Measurements from ENCODE around the gene C1QTNF6. TPM values are rescaled to one million over a fixed set of nuclear protein-coding genes. Genes with fewer than 3 reads are reported as not detected.

C1QTNF6 gene
- total RNA-seq, 1 experiment from 2014 or later = 15.2 TPM

DNA sequence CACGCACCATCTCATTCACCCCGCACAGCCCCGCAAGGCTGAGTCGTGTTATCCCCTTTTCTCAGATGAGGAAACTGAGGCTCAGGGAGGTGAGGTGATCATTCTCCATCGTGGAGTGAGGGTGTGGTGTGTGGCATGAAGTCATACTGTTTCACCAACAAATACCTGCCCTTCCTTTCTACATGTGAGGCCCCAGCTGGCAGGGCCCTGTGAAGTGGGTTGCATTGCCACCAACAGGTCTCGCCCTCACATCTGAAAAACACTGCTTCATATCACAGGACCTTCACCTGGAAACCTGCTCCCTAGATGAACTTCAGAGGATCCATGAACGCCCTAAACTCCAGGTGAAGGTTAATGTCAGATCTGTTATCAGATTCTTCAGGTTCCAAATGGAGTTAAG lies 19.9 kb upstream of the C1QTNF6 start:
- Histone ChIP-seq H3K9me2 (ENCODE audit: insufficient read depth) (no peaks in the 10 kb centered on the region), H3K27me3 (ENCODE audit: insufficient read depth, low read length) (no peaks in the 10 kb centered on the region), H2AFZ (ENCODE audit: low read depth, low read length, poor library complexity, severe bottlenecking) (no peak overlapping the region), H3K4me3 (replicated peaks in 1 of 2; ENCODE audit: low read depth in 1 of 2, low read length in 2 of 2) (no peak overlapping the region), H3K9ac (ENCODE audit: low read length) (no peak overlapping the region), H3K9me3 (ENCODE audit: control insufficient read depth in 1 of 2, insufficient read depth in 1 of 2, low read depth in 1 of 2, low read length in 2 of 2) (no peaks in the 10 kb centered on the region), H3K4me2 (ENCODE audit: low read length) (no peak overlapping the region), H3K79me2 (ENCODE audit: insufficient read depth, low read length) (no peaks in the 10 kb centered on the region), H4K20me1 (ENCODE audit: insufficient read depth) (no peaks in the 10 kb centered on the region), H3K4me1 (ENCODE audit: control insufficient read depth in 1 of 2, insufficient read depth in 2 of 2, low read length in 2 of 2) (no peaks in the 10 kb centered on the region), H3K27ac (ENCODE audit: low read depth, low read length) (no peak overlapping the region), H3K36me3 (ENCODE audit: control insufficient read depth in 1 of 2, insufficient read depth in 2 of 2, low read length in 2 of 2) (no peaks in the 10 kb centered on the region)
- BruUV-seq (replicated peaks) = no TSS peak
- DNase-seq (ENCODE audit: low read depth, low spot score) (no peak), ATAC-seq (no peak)
- RAD21 ChIA-PET (ENCODE audit: low non-redundant PET in 1 of 2, low total read pairs in 2 of 2, uncharacterized antibody in 2 of 2, unreplicated experiment in 2 of 2) = no interaction called here
- intact Hi-C loops (cut with micrococcal nuclease) = no loop called here
- CTCF ChIA-PET = no interaction called here
- POLR2A ChIA-PET = no interaction called here
- TF ChIP-seq FOSL1 (IDR thresholded peaks at IDR 0.05; ENCODE audit: low read depth) = no peak
- TF ChIP-seq ELF1 (IDR thresholded peaks at IDR 0.05; ENCODE audit: borderline replicate concordance, low read depth) = no peak
- TF ChIP-seq EGR1 (IDR thresholded peaks at IDR 0.05; ENCODE audit: low read depth) = no peak
- TF ChIP-seq TCF7L2 (IDR thresholded peaks at IDR 0.05; ENCODE audit: borderline replicate concordance, extremely low read depth, insufficient read depth, insufficient read length) = no peak
- no peak for TF ChIP-seq ATF3 (IDR thresholded peaks at IDR 0.05)
- TF ChIP-seq POLR2A (IDR thresholded peaks at IDR 0.05; ENCODE audit: borderline replicate concordance, extremely low read depth, insufficient read depth, insufficient read length) = no peak
- TF ChIP-seq REST (IDR thresholded peaks at IDR 0.05; ENCODE audit: low read depth) = no peak
- TF ChIP-seq CBX3 (IDR thresholded peaks at IDR 0.05; ENCODE audit: low read depth) = no peak
- TF ChIP-seq, protein P1, sequence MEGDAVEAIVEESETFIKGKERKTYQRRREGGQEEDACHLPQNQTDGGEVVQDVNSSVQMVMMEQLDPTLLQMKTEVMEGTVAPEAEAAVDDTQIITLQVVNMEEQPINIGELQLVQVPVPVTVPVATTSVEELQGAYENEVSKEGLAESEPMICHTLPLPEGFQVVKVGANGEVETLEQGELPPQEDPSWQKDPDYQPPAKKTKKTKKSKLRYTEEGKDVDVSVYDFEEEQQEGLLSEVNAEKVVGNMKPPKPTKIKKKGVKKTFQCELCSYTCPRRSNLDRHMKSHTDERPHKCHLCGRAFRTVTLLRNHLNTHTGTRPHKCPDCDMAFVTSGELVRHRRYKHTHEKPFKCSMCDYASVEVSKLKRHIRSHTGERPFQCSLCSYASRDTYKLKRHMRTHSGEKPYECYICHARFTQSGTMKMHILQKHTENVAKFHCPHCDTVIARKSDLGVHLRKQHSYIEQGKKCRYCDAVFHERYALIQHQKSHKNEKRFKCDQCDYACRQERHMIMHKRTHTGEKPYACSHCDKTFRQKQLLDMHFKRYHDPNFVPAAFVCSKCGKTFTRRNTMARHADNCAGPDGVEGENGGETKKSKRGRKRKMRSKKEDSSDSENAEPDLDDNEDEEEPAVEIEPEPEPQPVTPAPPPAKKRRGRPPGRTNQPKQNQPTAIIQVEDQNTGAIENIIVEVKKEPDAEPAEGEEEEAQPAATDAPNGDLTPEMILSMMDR (IDR thresholded peaks at IDR 0.05 in 2 of 3, conservative IDR thresholded peaks at IDR 0.05 in 1 of 3; ENCODE audit: borderline replicate concordance in 1 of 3, insufficient read depth in 1 of 3, low read depth in 2 of 3, low read length in 2 of 3) = no peak
- no peak for TF ChIP-seq SRF (IDR thresholded peaks at IDR 0.05; ENCODE audit: low read depth)
- TF ChIP-seq YY1 (IDR thresholded peaks at IDR 0.05; ENCODE audit: extremely low read depth, insufficient replicate concordance, low read depth, low read length) = no peak
- TF ChIP-seq, protein P2, sequence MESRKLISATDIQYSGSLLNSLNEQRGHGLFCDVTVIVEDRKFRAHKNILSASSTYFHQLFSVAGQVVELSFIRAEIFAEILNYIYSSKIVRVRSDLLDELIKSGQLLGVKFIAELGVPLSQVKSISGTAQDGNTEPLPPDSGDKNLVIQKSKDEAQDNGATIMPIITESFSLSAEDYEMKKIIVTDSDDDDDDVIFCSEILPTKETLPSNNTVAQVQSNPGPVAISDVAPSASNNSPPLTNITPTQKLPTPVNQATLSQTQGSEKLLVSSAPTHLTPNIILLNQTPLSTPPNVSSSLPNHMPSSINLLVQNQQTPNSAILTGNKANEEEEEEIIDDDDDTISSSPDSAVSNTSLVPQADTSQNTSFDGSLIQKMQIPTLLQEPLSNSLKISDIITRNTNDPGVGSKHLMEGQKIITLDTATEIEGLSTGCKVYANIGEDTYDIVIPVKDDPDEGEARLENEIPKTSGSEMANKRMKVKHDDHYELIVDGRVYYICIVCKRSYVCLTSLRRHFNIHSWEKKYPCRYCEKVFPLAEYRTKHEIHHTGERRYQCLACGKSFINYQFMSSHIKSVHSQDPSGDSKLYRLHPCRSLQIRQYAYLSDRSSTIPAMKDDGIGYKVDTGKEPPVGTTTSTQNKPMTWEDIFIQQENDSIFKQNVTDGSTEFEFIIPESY (IDR thresholded peaks at IDR 0.05; ENCODE audit: extremely low read depth, insufficient replicate concordance, low read length) = no peak
- no peak for TF ChIP-seq EZH2 (IDR thresholded peaks at IDR 0.05)
- TF ChIP-seq CEBPB (IDR thresholded peaks at IDR 0.05; ENCODE audit: low read depth) = no peak
- no peak for TF ChIP-seq SIN3A (IDR thresholded peaks at IDR 0.05; ENCODE audit: low read depth)
- TF ChIP-seq POLR2AphosphoS5 (IDR thresholded peaks at IDR 0.05; ENCODE audit: low read depth, low read length) = no peak
- no peak for TF ChIP-seq SP1 (IDR thresholded peaks at IDR 0.05; ENCODE audit: low read depth)
- TF ChIP-seq JUND (IDR thresholded peaks at IDR 0.05) = no peak
- TF ChIP-seq ZFX (IDR thresholded peaks at IDR 0.05) = no peak

Data from HCT116 (cell line).